Right lobe of liver (tissue), 4 donors: Measurements from ENCODE around the gene DDI1.

ENCODE experiments used
- POLR2A ChIP-seq: fragments of 450-650 bp; IDR thresholded peaks from one replicate; pipeline ENCODE4 v1.6.1; 2017; ENCODE audit warnings: antibody characterized with exemption, mild to moderate bottlenecking
- TF ChIP-seq, protein P1 (sequence below), 4 donors: fragments of 200-600 bp in 3 of 4; fragments of 450-650 bp in 1 of 4; IDR thresholded peaks; one replicate each; pipeline versions ENCODE4 v1.5.1 to v1.8.0; 2016 to 2022; ENCODE audit warnings: antibody characterized with exemption in 4 of 4, mild to moderate bottlenecking in 2 of 4
- donor health status: DM: no; HTN: no; CAD: no.
- donor health status: DM: no; HTN: no; CAD: no.
- donor health status: DM: no; HTN: yes; CAD: no.

DNA sequence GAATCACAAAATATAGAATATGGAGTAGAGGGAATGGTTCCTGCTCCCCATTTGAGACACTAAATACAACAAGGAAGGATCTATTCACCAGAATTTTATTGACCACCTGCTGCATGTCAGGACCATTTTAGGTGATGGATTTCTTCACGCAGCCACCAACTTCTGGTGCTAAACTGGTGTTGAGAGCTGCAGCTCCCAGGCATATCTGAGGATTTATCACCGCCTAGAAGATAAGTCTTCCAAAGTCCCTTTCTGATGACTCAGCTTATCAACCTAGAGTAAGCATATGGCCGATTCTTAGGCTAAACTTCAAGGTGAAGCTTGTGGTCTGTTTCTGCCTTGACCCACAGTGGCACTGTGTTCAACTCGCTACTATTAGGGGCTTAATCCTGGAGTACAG is 6.7 kb downstream of the DDI1 start:
- TF ChIP-seq, protein P1, sequence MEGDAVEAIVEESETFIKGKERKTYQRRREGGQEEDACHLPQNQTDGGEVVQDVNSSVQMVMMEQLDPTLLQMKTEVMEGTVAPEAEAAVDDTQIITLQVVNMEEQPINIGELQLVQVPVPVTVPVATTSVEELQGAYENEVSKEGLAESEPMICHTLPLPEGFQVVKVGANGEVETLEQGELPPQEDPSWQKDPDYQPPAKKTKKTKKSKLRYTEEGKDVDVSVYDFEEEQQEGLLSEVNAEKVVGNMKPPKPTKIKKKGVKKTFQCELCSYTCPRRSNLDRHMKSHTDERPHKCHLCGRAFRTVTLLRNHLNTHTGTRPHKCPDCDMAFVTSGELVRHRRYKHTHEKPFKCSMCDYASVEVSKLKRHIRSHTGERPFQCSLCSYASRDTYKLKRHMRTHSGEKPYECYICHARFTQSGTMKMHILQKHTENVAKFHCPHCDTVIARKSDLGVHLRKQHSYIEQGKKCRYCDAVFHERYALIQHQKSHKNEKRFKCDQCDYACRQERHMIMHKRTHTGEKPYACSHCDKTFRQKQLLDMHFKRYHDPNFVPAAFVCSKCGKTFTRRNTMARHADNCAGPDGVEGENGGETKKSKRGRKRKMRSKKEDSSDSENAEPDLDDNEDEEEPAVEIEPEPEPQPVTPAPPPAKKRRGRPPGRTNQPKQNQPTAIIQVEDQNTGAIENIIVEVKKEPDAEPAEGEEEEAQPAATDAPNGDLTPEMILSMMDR (IDR thresholded peaks at IDR 0.05): no peak
- TF ChIP-seq POLR2A: no peak
